GM19035 (cell line): ENCODE data around the gene HAGHL.

Source experiments
- ATAC-seq: cut with Tn5 transposase; IDR thresholded peaks from one replicate; pipeline ENCODE4 v1.9.1; 2021; ENCODE audit not compliant: unreplicated experiment

The HAGHL gene

DNA sequence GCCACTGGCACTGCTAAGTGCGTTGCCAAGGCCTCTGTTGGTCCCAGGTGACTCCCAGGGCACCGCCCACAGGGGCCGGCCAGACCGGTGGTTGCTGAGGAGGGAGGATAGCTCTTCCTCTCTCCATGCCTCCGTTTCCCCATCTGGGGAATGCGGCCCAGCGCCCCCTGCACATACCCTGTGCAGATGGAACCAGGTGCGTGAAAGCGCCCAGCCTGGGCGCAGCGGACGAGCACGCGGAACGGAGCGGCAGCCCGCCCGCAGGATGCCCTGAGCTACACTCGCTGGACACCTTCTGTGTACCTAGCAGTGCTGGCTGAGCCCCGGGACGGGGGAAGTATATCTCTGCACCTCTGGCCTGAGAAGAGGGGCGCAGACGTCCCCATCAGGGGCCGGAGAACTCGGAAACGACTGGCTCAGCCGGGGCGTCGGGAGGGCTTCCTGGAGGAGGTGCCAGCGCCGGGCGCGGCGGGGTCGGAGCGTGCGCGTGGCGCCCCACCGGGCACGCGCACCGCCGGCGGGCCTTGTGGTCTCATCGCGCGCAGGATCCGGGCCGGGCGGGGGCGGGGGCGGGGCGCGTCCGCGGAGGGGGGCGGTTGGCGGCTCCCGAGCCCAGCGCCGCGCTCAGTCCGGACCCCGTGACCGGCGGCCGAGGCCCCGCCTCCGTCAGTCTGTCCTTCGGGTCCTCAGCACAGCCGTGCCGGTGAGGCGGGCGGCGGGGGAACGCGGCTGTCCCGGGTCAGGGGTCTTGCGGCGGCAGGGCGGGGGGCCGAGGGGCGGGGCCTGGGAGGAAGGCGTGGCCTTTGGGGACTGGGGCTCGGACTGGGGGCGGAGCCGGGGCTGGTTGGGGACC, at the start of gene HAGHL, which contains the start of gene CCDC78:
HAGHL (plus strand) TSS at position 669 of the 853 bp plus-strand sequence. CDS start 404 bp downstream, outside the sequence.
CCDC78 (minus strand) TSS at position 6 of the 853 bp plus-strand sequence. CDS start 76 bp downstream, outside the sequence.
- peak; percentile 32 for ATAC-seq

DNA sequence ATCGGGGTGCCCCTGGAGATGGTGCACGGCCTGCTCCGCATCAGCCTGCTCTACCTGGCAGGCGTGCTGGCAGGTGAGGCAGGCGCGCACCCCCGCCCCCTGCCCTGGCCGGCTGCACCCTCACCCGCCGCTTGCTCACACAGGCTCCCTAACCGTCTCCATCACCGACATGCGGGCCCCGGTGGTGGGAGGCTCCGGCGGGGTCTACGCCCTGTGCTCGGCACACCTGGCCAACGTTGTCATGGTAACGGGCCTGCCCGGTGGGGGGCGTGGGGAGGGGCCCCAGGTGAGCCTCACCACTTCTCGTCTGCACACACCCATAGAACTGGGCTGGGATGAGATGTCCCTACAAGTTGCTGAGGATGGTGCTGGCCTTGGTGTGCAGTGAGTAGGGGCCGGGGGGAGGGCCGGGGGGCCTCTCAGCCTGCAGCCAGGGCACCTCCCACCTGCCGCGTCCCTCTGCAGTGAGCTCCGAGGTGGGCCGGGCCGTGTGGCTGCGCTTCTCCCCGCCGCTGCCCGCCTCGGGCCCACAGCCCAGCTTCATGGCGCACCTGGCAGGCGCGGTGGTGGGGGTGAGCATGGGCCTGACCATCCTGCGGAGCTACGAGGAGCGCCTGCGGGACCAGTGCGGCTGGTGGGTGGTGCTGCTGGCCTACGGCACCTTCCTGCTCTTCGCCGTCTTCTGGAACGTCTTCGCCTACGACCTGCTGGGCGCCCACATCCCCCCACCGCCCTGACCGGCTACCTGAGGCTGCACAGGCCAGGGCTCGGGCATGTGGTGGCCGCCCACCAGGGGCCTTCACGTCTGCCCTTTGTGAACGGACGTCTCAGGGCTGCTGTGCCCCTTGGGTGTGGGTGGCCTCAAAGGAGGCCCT, 49.4 kb upstream of the HAGHL start:
- no peak for ATAC-seq

DNA sequence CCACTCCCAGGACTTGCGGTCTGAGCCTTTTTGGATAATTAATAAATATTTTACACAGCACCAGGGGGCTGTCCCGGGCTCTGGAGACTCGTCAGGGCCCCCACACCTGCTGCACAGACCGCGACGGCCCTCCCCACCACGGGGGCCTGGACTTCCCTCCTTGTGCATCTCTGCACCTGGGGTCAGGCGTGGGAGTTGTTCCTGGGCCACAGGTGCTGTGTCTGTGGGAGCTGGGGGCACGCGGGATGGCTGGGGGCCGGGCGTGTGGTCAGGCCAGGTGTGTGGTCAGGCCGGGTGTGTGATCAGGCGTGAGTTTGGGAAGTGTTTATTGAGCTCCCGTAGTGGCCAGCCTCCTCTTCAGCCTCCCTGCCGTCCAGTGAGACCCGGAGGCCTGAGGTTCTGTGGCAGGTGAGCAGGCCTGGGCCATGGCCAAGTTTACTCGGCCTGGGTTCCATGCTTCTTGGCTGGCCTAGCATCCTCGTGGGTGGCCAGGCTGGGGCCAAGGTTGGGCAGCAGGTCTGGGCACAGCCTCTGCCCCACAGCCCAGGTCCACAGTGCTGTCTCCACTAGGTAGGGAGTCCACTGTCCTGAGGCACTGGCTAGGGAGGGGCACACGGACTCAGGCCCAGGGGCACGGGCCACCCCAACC, 48.6 kb upstream of the HAGHL start:
- ATAC-seq: no peak

GRCh38 chr16:678858-679813, 47.8 kb upstream of the HAGHL start:
- ATAC-seq: peak; percentile 2

DNA sequence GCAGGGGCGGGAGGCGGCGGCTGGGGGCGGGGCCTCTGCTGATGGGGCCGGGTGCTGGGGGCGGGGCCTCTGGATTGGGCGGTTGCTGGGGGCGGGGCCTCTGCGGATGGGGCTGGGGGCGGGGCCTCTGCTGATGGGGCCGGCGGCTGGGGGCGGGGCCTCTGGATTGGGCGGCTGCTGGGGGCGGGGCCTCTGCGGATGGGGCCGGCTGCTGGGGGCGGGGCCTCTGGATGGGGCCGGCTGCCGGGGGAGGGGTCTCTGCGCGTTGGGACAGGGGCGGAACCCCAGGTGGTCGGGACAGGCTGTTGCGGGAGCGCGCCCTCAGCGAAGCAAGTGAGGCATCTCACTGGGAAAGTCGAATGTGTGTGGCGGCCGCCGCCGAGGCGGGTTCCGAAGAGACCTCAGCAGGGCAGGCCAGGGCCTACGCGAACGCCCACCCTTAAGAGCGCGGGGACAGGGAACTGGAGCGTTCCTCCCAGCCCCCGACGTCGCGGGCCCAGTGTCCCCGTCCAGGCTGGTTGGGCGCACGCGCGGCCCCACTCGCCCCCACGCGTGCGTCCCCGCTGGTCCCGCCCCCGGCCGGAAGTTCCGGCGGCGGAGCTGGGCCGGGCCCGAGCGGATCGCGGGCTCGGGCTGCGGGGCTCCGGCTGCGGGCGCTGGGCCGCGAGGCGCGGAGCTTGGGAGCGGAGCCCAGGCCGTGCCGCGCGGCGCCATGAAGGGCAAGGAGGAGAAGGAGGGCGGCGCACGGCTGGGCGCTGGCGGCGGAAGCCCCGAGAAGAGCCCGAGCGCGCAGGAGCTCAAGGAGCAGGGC, 46.9 kb upstream of the HAGHL start, which contains the start of gene STUB1:
STUB1 (plus strand) TSS at position 597 of the 811 bp plus-strand sequence; CDS start at position 713, 116 bp downstream.
- peak; percentile 47 for ATAC-seq

- ATAC-seq: peak; percentile 1
These were observed 46.3 kb upstream of the HAGHL start for GRCh38 chr16:680625-680945.

GRCh38 chr16:680967-681745, 45.8 kb upstream of the HAGHL start:
- no peak for ATAC-seq

GRCh38 chr16:681746-682427, 45.0 kb upstream of the HAGHL start:
- ATAC-seq: no peak

DNA sequence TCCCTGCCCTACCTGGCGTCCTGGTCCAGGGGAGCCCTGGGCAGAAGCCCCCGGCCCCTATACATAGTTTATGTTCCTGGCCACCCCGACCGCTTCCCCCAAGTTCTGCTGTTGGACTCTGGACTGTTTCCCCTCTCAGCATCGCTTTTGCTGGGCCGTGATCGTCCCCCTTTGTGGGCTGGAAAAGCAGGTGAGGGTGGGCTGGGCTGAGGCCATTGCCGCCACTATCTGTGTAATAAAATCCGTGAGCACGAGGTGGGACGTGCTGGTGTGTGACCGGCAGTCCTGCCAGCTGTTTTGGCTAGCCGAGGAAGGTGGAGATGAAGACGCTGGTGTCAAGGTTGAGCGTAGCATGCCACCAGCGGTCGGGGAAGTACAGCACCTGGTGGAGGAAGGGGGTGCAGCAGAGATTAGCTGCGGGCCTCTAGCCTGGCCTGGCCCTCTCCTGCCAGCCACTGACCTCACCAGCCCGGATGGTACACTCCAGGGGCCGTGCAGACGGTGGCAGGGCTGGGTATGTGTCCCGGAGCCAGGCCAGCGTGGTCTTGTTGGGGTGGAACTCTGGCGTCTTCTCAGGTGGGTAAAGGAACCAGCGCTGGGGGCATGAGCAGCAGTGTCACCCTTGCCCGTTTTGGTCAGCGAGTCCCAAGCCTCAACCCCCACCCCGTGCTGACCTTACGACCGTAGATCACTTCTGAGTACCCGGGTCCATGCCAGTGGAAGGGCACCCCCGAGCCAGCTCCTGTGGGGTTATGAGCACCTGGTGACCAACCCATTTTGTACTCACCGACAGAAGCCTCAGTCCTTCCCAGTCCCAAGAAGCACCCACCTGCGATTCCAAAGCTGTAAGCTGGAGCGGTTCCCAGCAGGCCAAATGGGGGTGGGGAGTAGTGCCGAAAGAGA, 44.2 kb upstream of the HAGHL start:
- no peak for ATAC-seq

- ATAC-seq: no peak
These were observed 43.4 kb upstream of the HAGHL start for GRCh38 chr16:683396-684070.

GRCh38 chr16:684071-684794, 42.7 kb upstream of the HAGHL start, which contains the start of gene JMJD8:
Gene JMJD8, minus strand, starts transcription at chr16:684334. Its CDS starts 15 bp downstream, at chr16:684319.
- ATAC-seq: peak; percentile 57

GRCh38 chr16:684961-685696, 41.8 kb upstream of the HAGHL start:
- ATAC-seq: no peak

GRCh38 chr16:685967-686366, 40.9 kb upstream of the HAGHL start:
- no peak for ATAC-seq

GRCh38 chr16:686459-687260, 40.2 kb upstream of the HAGHL start:
- no peak for ATAC-seq
